AG10803 (cell line): ENCODE measurements around the gene UVSSA.
"Not testable (repeated sequence)": the region's sequence is repeated elsewhere in the genome, so short reads cannot be mapped to it uniquely, and the experiment has no call there.

ENCODE experiments used
- DNase-seq: peaks from one replicate; pipeline ENCODE4 v3.0.0; 2010; ENCODE audit warnings: low read depth
- H3K4me3 ChIP-seq: 2 replicates; pipeline ENCODE4 v1.5.1; 2011; ENCODE audit warnings: mild to moderate bottlenecking, low read length, control low read depth
- CTCF ChIP-seq: conservative IDR thresholded peaks from 2 replicates; pipeline ENCODE4 v1.5.1; 2011; ENCODE audit warnings: mild to moderate bottlenecking, low read length, control low read depth, inconsistent platforms

UVSSA gene

GRCh38 chr4:1323635-1324442 is 23.2 kb upstream of the UVSSA start:
- TF ChIP-seq CTCF: no peak
- peak; percentile 86 for DNase-seq
- H3K4me3 ChIP-seq: no peak overlapping the region

GRCh38 chr4:1324443-1325175 is 22.4 kb upstream of the UVSSA start:
- H3K4me3 ChIP-seq: not testable (repeated sequence)
- DNase-seq: peak; percentile 35

- DNase-seq: no peak
- no peak for TF ChIP-seq CTCF
- no peak overlapping the region for H3K4me3 ChIP-seq
Observed at GRCh38 chr4:1325176-1325480, 21.9 kb upstream of the UVSSA start.

GRCh38 chr4:1325681-1326635 is 21.1 kb upstream of the UVSSA start:
- H3K4me3 ChIP-seq: no peak overlapping the region
- no peak for TF ChIP-seq CTCF
- DNase-seq: no peak

GRCh38 chr4:1326751-1327525 is 20.1 kb upstream of the UVSSA start:
- no peak for DNase-seq
- no peak overlapping the region for H3K4me3 ChIP-seq
- TF ChIP-seq CTCF: no peak

GRCh38 chr4:1327526-1328266 is 19.3 kb upstream of the UVSSA start:
- TF ChIP-seq CTCF: no peak
- no peak overlapping the region for H3K4me3 ChIP-seq
- no peak for DNase-seq
